GM12872 (cell line): Measurements from ENCODE around the gene LRRC1.

ENCODE experiments used
- TF ChIP-seq, protein P1 (sequence below): IDR thresholded peaks from 3 replicates; pipeline ENCODE4 v1.5.1; 2011; ENCODE audit warnings: low read depth, mild to moderate bottlenecking, low read length, moderate library complexity; ENCODE audit not compliant: insufficient read depth

LRRC1 gene

GRCh38 chr6:53756396-53756795 lies 38.4 kb upstream of the LRRC1 start:
- TF ChIP-seq, protein P1, sequence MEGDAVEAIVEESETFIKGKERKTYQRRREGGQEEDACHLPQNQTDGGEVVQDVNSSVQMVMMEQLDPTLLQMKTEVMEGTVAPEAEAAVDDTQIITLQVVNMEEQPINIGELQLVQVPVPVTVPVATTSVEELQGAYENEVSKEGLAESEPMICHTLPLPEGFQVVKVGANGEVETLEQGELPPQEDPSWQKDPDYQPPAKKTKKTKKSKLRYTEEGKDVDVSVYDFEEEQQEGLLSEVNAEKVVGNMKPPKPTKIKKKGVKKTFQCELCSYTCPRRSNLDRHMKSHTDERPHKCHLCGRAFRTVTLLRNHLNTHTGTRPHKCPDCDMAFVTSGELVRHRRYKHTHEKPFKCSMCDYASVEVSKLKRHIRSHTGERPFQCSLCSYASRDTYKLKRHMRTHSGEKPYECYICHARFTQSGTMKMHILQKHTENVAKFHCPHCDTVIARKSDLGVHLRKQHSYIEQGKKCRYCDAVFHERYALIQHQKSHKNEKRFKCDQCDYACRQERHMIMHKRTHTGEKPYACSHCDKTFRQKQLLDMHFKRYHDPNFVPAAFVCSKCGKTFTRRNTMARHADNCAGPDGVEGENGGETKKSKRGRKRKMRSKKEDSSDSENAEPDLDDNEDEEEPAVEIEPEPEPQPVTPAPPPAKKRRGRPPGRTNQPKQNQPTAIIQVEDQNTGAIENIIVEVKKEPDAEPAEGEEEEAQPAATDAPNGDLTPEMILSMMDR: no peak

DNA sequence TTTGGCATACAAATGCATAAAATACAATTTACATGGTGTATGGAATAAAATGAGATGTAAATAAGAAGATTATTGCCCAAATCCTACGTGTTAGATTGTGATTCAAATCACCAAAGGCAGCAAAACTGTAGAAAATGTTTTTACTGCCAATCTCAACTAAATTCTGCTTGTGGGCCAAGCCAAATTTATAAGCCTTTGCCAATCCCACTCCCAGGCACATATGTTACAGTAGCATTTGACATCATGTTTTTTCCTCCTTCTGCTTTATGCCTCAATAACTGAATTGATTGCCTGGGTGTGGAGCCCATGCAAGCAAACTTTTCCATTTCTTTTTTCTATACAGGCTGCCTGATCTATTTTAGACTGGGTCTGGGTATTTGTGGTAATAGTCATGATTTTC lies 36.3 kb upstream of the LRRC1 start:
- TF ChIP-seq, protein P1: no peak

- TF ChIP-seq, protein P1: no peak
These were observed 33.8 kb upstream of the LRRC1 start for GRCh38 chr6:53761036-53761435.

- TF ChIP-seq, protein P1: no peak
These were observed 29.5 kb upstream of the LRRC1 start for GRCh38 chr6:53765270-53765669.

- TF ChIP-seq, protein P1: no peak
These were observed 27.9 kb upstream of the LRRC1 start for GRCh38 chr6:53766930-53767329.

GRCh38 chr6:53767941-53768340 lies 26.9 kb upstream of the LRRC1 start:
- TF ChIP-seq, protein P1: no peak

DNA sequence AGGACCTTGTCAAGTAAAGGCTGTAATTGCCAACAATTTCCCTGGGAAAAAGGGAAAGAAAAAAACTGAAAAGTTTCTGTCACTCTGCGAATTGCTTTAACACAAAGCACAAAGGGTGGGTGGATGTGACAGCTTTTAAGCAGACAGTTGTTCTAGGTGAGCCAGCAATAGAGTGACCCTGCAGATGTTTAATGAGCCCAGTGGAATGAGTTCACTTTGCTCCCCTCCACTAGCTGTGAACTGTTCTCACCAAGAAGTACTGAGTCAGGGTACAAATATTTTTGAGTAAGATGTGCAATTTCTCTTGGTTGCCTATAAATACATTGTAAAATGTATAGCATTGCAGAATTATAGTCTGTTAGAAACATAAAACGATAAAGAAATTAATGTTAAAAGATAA lies 26.2 kb upstream of the LRRC1 start:
- TF ChIP-seq, protein P1: no peak

GRCh38 chr6:53770780-53771249 lies 24.0 kb upstream of the LRRC1 start:
- TF ChIP-seq, protein P1: no peak
